Breast epithelium (tissue), 3 donors: ENCODE data around the gene SRGAP2C.
"Not testable (repeated sequence)": the region's sequence is repeated elsewhere in the genome, so short reads cannot be mapped to it uniquely, and the experiment has no call there.

Experiments used
- POLR2A ChIP-seq: fragments of 450-650 bp; IDR thresholded peaks from one replicate; pipeline ENCODE4 v1.6.1; 2016; ENCODE audit warnings: antibody characterized with exemption, mild to moderate bottlenecking, moderate library complexity
- POLR2AphosphoS5 ChIP-seq, 3 donors: sonication (generic); formaldehyde crosslinking; IDR thresholded peaks; one replicate each; pipeline ENCODE4 v1.6.1; 2017; ENCODE audit warnings: antibody characterized with exemption in 3 of 3
- TF ChIP-seq, protein P1 (sequence below), 3 donors: fragments of 450-650 bp; IDR thresholded peaks; one replicate each; pipeline ENCODE4 v1.5.1; 2016 to 2017; ENCODE audit warnings: antibody characterized with exemption in 3 of 3, mild to moderate bottlenecking in 3 of 3, moderate library complexity in 3 of 3

DNA sequence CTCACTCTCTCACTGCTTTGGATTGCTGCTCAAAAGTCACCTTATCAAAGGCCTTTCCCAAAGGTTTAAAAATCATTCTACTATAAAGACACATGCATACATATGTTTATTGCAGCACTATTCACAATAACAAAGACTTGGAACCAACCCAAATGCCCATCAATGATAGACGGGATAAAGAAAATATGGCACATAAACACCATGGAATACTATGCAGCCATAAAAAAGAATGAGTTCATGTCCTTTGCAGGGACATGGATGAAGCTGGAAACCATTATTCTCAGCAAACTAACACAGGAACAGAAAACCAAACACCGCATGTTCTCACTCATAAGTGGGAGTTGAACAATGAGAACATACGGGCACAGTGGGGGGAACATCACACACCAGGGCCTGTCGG lies 45.9 kb downstream of the SRGAP2C start:
- TF ChIP-seq, protein P1, sequence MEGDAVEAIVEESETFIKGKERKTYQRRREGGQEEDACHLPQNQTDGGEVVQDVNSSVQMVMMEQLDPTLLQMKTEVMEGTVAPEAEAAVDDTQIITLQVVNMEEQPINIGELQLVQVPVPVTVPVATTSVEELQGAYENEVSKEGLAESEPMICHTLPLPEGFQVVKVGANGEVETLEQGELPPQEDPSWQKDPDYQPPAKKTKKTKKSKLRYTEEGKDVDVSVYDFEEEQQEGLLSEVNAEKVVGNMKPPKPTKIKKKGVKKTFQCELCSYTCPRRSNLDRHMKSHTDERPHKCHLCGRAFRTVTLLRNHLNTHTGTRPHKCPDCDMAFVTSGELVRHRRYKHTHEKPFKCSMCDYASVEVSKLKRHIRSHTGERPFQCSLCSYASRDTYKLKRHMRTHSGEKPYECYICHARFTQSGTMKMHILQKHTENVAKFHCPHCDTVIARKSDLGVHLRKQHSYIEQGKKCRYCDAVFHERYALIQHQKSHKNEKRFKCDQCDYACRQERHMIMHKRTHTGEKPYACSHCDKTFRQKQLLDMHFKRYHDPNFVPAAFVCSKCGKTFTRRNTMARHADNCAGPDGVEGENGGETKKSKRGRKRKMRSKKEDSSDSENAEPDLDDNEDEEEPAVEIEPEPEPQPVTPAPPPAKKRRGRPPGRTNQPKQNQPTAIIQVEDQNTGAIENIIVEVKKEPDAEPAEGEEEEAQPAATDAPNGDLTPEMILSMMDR (IDR thresholded peaks at IDR 0.05) = not testable (repeated sequence)
- not testable (repeated sequence) for TF ChIP-seq POLR2A; POLR2AphosphoS5 (IDR thresholded peaks at IDR 0.05)
